HepG2 (cell line): ENCODE measurements around the gene RPS19BP1. TPM values are rescaled to one million over a fixed set of nuclear protein-coding genes. Genes with fewer than 3 reads are reported as not detected.
A peak's percentile ranks its signal among the peaks of the same experiment; 100 is the strongest.

Experiments
- REL ChIP-seq: sonication (generic); formaldehyde crosslinking; conservative IDR thresholded peaks from 2 replicates; pipeline ENCODE4 v1.8.0; 2022; ENCODE audit warnings: mild to moderate bottlenecking, missing genetic modification reagents, moderate library complexity
- SP140L ChIP-seq: sonication (generic); formaldehyde crosslinking; IDR thresholded peaks from 2 replicates; pipeline ENCODE4 v1.4.0; 2020; ENCODE audit warnings: missing genetic modification reagents, borderline replicate concordance
- ZBTB40 ChIP-seq, 2 experiments: fragments of 450-650 bp in 1 of 2; sonication (generic) in 1 of 2; formaldehyde crosslinking in 1 of 2; IDR thresholded peaks; 2 replicates each; pipeline versions ENCODE4 v1.6.1 to v1.8.0; 2016 to 2022; ENCODE audit warnings: antibody characterized with exemption in 1 of 2, mild to moderate bottlenecking in 1 of 2, missing genetic modification reagents in 1 of 2
- ZBTB8A ChIP-seq: sonication (generic); formaldehyde crosslinking; IDR thresholded peaks from 2 replicates; pipeline ENCODE4 v1.4.0; 2020; ENCODE audit warnings: mild to moderate bottlenecking, low read depth, missing genetic modification reagents, borderline replicate concordance
- ZNF326 ChIP-seq: sonication (generic); formaldehyde crosslinking; IDR thresholded peaks from 2 replicates; pipeline ENCODE4 v1.4.0; 2020; ENCODE audit warnings: missing genetic modification reagents, borderline replicate concordance
- ZNF362 ChIP-seq: sonication (generic); formaldehyde crosslinking; IDR thresholded peaks from 2 replicates; pipeline ENCODE4 v1.4.0; 2020; ENCODE audit warnings: missing genetic modification reagents, mild to moderate bottlenecking, borderline replicate concordance
- ZNF749 ChIP-seq: sonication (generic); formaldehyde crosslinking; IDR thresholded peaks from 2 replicates; pipeline ENCODE4 v1.8.0; 2022; ENCODE audit warnings: mild to moderate bottlenecking, missing genetic modification reagents, moderate library complexity, borderline replicate concordance
- polyA plus RNA-seq, 8 experiments: library from polyadenylated mRNA; depleted of rRNA in 3 of 8; stranded (reverse) in 7 of 8; unstranded in 1 of 8; fragments of >200 nt; fragmentation: Illumina TruSeq in 4 of 8; extraction: Trizol in 4 of 8; gene quantifications; 2 replicates each; pipeline versions ENCODE4 v1.2.1 to v1.2.3, GENCODE V29; 2011 to 2016; ENCODE audit warnings: low read depth in 4 of 8, missing spikeins in 1 of 8, mixed read lengths in 1 of 8; ENCODE audit not compliant: insufficient read depth in 1 of 8
- total RNA-seq, 5 experiments: library from RNA; depleted of rRNA; stranded (reverse); fragments of >200 nt; fragmentation: Illumina TruSeq; extraction: Trizol; gene quantifications; 2 replicates each; pipeline ENCODE4 v1.2.3, GENCODE V29; 2016; ENCODE audit warnings: low read depth in 1 of 5

RPS19BP1 gene
- total and polyA plus RNA-seq, 2 of the 13 experiments (the other 11 are each of a cell fraction or from before 2014, with no cell fraction given), result 44.3 to 81.3 TPM

GRCh38 chr22:39502109-39502788 is 30.3 kb downstream of the RPS19BP1 start, which contains the start of gene MIEF1 (continued):
- peak; percentile 36; the same call in 1 of the 2 replicates for TF ChIP-seq ZBTB8A (CRISPR knock-in tag)
- peak; percentile 32; the same call in 1 of the 2 replicates for TF ChIP-seq SP140L (CRISPR knock-in tag)
- peak; percentile 76 for TF ChIP-seq ZBTB40 (IDR thresholded peaks at IDR 0.05)
- TF ChIP-seq ZBTB40 (CRISPR knock-in tag; IDR thresholded peaks at IDR 0.05), result peak; percentile 46; the same call in 1 of the 2 replicates
- peak; percentile 31 for TF ChIP-seq ZNF362 (CRISPR knock-in tag)
- TF ChIP-seq ZNF326, result no peak
- no peak; the same call in 1 of the 2 replicates for TF ChIP-seq ZNF749 (CRISPR knock-in tag)
- TF ChIP-seq REL (CRISPR knock-in tag), result 0 out of 2 replicates have a peak, but pooled peaks have one; percentile 5
